Right atrium auricular region (tissue), 2 donors: Measurements from ENCODE around the gene KRTAP21-1. TPM values are rescaled to one million over a fixed set of nuclear protein-coding genes. Genes with fewer than 3 reads are reported as not detected.
A peak's percentile ranks its signal among the peaks of the same experiment; 100 is the strongest.

Source experiments
- DNase-seq: peaks from one replicate; pipeline ENCODE4 v3.0.0-alpha.2; 2019; ENCODE audit warnings: low spot score
- H3K27ac ChIP-seq, 2 donors: fragments of 200-600 bp; sonication (generic); 1 replicate in 1 of 2; 2 replicates in 1 of 2; pipeline ENCODE4 v1.5.1; 2016 to 2019
- H3K27me3 ChIP-seq, 2 donors: fragments of 200-600 bp; sonication (generic); one replicate each; pipeline versions ENCODE4 v1.5.1 to v1.6.0; 2017 to 2019
- H3K36me3 ChIP-seq: fragments of 200-600 bp; sonication (generic); one replicate; pipeline ENCODE4 v1.5.1; 2016
- H3K4me1 ChIP-seq, 2 donors: fragments of 200-600 bp; sonication (generic); one replicate each; pipeline versions ENCODE4 v1.5.1 to v1.6.0; 2017 to 2019
- H3K4me3 ChIP-seq, 2 donors: fragments of 200-600 bp; sonication (generic); 1 replicate in 1 of 2; 2 replicates in 1 of 2; pipeline ENCODE4 v1.5.1; 2017 to 2019; ENCODE audit warnings: mild to moderate bottlenecking in 1 of 2, moderate library complexity in 1 of 2
- H3K9me3 ChIP-seq, 2 donors: fragments of 200-600 bp; sonication (generic); one replicate each; pipeline ENCODE4 v1.5.1; 2019
- total RNA-seq, 2 donors: library from RNA; depleted of rRNA; stranded (reverse); fragments of >200 nt; gene quantifications; one replicate each; pipeline ENCODE4 v1.1.0, GENCODE V29; 2016
- TF ChIP-seq, protein P1 (sequence below), 2 donors: fragments of 200-600 bp; sonication (generic); IDR thresholded peaks; one replicate each; pipeline ENCODE4 v1.5.1; 2019; ENCODE audit warnings: antibody characterized with exemption in 2 of 2

Gene KRTAP21-1
- total RNA-seq, 2 donors from 2014 or later, result not detected

DNA sequence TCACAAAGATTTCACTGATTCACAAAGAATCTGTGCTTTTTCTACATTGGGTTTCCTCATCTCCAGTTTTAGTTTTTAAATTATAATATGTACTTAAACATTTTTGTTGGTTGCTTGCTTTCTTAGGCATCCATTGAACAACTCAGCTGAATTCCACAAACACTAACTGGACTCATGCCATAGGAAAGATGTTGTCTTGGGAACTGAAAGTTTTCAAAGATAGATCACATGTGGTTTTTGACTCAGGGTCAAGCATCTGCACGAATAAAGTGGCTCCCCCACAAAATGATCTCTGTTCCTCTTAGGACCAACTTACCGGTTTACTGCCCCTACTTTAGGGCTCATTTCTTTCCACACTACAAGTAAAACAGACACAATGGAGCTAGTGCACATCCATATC is 3.1 kb upstream of the KRTAP21-1 start:
- Histone ChIP-seq H3K4me3 (no peak overlapping the region), H3K36me3 (no peaks in the 10 kb centered on the region), H3K9me3 (no peaks in the 10 kb centered on the region), H3K27me3 (no peaks in the 10 kb centered on the region), H3K27ac (no peak overlapping the region), H3K4me1 (no peaks in the 10 kb centered on the region)
- no peak for DNase-seq
- TF ChIP-seq, protein P1, sequence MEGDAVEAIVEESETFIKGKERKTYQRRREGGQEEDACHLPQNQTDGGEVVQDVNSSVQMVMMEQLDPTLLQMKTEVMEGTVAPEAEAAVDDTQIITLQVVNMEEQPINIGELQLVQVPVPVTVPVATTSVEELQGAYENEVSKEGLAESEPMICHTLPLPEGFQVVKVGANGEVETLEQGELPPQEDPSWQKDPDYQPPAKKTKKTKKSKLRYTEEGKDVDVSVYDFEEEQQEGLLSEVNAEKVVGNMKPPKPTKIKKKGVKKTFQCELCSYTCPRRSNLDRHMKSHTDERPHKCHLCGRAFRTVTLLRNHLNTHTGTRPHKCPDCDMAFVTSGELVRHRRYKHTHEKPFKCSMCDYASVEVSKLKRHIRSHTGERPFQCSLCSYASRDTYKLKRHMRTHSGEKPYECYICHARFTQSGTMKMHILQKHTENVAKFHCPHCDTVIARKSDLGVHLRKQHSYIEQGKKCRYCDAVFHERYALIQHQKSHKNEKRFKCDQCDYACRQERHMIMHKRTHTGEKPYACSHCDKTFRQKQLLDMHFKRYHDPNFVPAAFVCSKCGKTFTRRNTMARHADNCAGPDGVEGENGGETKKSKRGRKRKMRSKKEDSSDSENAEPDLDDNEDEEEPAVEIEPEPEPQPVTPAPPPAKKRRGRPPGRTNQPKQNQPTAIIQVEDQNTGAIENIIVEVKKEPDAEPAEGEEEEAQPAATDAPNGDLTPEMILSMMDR (IDR thresholded peaks at IDR 0.05), result no peak

DNA sequence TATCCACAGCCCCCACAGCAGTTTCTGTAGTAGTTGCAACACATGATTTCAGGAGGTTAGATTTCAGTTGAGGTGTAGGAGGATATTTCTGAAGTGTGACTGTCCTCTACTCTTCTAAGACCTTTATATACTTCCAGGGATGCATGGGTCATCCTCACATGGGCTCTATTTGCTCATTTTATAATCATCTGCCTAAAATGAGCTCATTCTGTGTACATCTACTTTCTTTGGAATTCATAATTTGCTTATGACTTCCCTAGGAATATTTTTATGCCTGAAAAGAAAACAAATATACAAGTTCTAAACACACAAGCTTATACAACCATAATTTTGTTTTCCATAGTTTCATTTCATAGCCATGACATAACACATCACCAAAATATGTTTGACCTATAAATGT is 8.1 kb downstream of the KRTAP21-1 start, which contains the start of gene KRTAP21-2:
KRTAP21-2 (minus strand) TSS at position 101 of the 400 bp plus-strand sequence; CDS start at position 44, 57 bp downstream.
- no peaks in the 10 kb centered on the region for H3K36me3 ChIP-seq
- H3K27ac ChIP-seq, result no peak within 1 kb of the TSS
- H3K4me1 ChIP-seq, result no peaks in the 10 kb centered on the region
- no peaks in the 10 kb centered on the region for H3K9me3 ChIP-seq
- no peak within 1 kb of the TSS for H3K4me3 ChIP-seq
- TF ChIP-seq, protein P1 (IDR thresholded peaks at IDR 0.05), result no peak
- DNase-seq, result no peak
- H3K27me3 ChIP-seq, result no peaks in the 10 kb centered on the region

DNA sequence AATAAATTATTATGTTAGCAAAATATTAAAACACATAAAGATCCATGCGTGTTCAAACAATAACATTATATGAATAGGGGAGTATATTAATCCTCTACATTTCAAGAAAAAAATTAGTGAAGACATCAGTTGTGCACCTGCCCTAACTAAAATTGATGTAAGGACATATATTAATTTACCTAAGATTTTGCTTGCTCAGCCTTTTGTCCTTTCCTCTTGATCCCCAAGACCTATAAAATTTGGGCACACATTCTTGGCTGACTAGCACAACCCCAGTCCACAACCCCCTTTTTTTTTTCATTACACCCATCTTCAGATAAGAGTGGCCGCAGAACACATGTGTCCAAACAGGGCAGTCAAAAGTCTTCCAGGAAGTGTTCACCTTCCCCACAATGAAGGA is 14.8 kb downstream of the KRTAP21-1 start:
- no peak for DNase-seq
- TF ChIP-seq, protein P1 (IDR thresholded peaks at IDR 0.05), result no peak
- H3K36me3 ChIP-seq, result no peaks in the 10 kb centered on the region
- no peak overlapping the region for H3K4me3 ChIP-seq
- no peaks in the 10 kb centered on the region for H3K27me3 ChIP-seq
- H3K9me3 ChIP-seq, result no peaks in the 10 kb centered on the region
- no peak overlapping the region for H3K27ac ChIP-seq
- no peaks in the 10 kb centered on the region for H3K4me1 ChIP-seq

DNA sequence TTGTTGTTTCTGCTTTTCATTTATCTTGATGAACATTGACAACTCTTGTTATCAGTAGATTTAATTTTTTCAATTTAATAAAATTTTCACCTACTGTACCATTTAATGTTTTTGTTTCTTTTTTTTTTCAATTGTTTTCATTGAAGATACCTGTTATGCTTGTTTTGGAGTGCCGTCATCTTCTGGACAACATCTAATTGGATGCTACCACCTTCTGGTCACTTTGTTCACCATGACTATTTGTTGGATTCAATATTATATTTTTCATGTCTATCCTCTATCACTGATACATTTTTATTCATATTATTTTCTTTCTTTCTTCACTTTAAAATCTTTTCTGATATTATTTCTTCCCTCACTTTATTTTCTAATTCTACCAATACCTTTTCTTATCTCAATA is 22.2 kb downstream of the KRTAP21-1 start:
- H3K4me1 ChIP-seq, result no peaks in the 10 kb centered on the region
- TF ChIP-seq, protein P1 (IDR thresholded peaks at IDR 0.05), result peak in 1 of 2 donors; percentile 44
- no peak overlapping the region for H3K4me3 ChIP-seq
- H3K9me3 ChIP-seq, result no peaks in the 10 kb centered on the region
- no peaks in the 10 kb centered on the region for H3K27me3 ChIP-seq
- DNase-seq, result no peak
- no peaks in the 10 kb centered on the region for H3K36me3 ChIP-seq
- H3K27ac ChIP-seq, result no peak overlapping the region

DNA sequence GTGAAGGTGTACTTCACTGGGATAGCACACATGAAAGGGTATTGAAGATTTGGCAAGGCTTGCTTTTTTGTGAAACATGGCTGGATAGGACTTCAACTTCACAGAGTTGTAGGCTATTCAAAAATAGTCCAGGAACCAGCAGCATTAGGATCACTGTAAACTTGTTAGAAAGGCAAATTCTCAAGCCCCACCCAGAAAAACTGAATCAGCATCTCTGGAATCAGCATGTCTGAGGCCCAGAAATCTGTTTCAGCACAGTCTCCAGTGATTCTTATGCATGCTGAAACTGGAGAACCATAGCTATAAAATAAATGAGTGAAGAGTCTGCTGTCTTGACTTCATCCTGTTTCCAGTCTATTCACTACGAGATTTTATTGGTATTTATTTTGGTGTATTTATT is 28.5 kb downstream of the KRTAP21-1 start:
- DNase-seq, result no peak
- Histone ChIP-seq H3K4me3 (no peak overlapping the region), H3K27ac (no peak overlapping the region), H3K27me3 (no peaks in the 10 kb centered on the region), H3K36me3 (no peaks in the 10 kb centered on the region), H3K9me3 (no peaks in the 10 kb centered on the region), H3K4me1 (no peaks in the 10 kb centered on the region)
- TF ChIP-seq, protein P1 (IDR thresholded peaks at IDR 0.05), result no peak

DNA sequence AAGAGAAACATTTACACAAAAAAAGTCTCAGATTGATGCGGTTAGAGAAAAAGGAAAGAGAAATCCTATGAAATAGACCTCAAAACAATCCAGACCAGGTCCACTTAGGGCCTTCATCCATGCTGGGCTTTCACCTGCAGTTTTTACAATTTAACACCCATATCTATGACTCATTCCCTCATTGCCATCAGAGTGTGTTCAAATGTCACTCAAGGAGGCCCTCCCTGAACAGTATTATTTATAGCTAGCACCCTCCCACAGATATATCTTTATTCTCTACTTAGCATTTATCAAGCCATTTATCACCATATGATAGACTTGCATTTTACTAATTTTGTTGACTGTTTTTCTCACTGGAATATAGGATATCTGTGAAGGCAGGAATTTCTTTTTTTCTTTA is 35.8 kb downstream of the KRTAP21-1 start:
- TF ChIP-seq, protein P1 (IDR thresholded peaks at IDR 0.05), result no peak

More for the DNA sequence above, 35.8 kb downstream of the KRTAP21-1 start:
- Histone ChIP-seq H3K9me3 (no peaks in the 10 kb centered on the region), H3K27me3 (no peaks in the 10 kb centered on the region), H3K27ac (no peak overlapping the region), H3K4me1 (no peaks in the 10 kb centered on the region), H3K36me3 (no peaks in the 10 kb centered on the region), H3K4me3 (no peak overlapping the region)
- no peak for DNase-seq
